ENCODE data around the gene TBC1D5.

Gene TBC1D5

GRCh38 chr3:17235310-17235709, 507.1 kb downstream of the TBC1D5 start:
- DNase-seq (ENCODE audit: low read depth in 2 of 3, low spot score in 1 of 3), result no peak

- no peak for DNase-seq (ENCODE audit: low read depth in 2 of 3, low spot score in 1 of 3)
Observed at GRCh38 chr3:17234382-17234781, 508.0 kb downstream of the TBC1D5 start.

DNA sequence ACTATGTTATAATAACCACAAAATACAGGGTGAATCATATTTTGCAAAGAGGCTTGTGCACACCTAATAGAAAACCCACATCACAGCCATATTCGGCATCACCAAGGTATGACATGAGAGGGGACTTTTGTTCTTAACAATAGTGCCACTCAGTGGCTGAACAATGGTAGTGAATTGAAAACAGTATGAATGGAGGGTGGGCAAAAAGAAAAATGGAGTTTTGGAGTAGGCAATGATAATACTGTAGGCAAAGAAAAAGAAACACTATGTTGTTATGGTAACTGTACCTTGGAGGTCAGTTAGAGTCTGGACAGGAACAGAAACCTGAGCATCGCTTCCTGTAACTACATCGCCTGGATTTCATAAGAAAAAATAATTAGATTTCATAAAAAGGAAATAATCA, 509.0 kb downstream of the TBC1D5 start:
- peak in 2 of 3 donors; percentile 5 to 38 for DNase-seq (ENCODE audit: low read depth in 2 of 3, low spot score in 1 of 3)

DNA sequence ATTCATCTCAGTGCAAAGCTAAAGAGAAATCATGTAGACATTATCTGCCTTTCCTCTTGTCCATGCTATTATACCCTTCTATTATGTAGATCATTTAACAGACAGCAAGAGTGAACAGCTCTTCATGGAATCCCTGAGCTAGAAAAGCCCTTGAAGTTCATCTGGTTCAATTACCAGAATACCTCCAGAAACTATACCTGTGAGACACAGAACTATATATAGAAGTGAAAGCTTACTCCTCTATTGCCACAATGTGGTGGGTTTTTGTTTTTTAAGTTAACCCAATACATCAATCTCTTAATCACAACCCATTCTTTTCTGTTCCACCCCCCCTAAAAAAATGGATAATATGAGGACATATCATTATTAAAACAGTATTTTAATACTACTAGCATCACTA, 510.0 kb downstream of the TBC1D5 start:
- DNase-seq (ENCODE audit: low read depth in 2 of 3, low spot score in 1 of 3), result no peak

- no peak for DNase-seq (ENCODE audit: low read depth in 2 of 3, low spot score in 1 of 3)
Observed at GRCh38 chr3:17231537-17232261, 510.7 kb downstream of the TBC1D5 start.

DNA sequence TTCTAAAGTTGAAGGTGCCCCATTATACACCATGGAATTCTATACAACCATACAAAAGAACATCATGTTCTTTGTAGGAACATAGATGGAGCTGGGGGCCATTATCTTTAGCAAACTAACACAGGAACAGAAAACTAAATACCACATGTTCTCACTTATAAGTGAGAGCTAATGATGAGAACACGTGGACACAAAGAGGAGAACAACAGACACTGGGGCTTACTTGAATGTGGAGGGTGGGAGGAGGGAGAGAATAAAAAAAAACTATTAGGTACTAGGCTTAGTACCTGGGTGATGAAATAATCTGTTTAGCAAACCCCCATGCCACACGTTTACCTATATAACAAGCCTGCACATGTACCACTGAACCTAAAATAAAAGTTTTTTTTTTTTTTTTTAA, 515.0 kb downstream of the TBC1D5 start:
- no peak for DNase-seq (ENCODE audit: low read depth in 2 of 3, low spot score in 1 of 3)

DNA sequence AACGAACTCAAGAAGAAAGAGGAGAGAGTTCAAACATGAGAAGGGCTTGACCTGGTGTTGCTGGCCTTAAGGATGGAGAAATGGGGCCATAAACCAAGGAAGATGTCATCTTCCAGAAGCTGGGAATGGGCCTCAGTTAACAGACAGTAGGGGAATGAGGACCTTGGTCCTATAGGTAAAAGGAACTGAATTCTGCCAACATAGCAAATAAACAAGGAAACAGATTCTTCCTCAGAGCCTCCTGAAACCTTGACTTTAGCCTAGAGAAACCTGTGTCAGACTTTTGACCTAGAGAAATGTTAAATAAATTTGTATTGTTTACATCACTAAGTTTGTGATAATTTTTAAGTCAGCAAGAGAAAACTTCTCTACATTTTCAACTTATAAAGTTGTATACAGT, 520.9 kb downstream of the TBC1D5 start:
- no peak for DNase-seq (ENCODE audit: low read depth in 2 of 3, low spot score in 1 of 3)

DNA sequence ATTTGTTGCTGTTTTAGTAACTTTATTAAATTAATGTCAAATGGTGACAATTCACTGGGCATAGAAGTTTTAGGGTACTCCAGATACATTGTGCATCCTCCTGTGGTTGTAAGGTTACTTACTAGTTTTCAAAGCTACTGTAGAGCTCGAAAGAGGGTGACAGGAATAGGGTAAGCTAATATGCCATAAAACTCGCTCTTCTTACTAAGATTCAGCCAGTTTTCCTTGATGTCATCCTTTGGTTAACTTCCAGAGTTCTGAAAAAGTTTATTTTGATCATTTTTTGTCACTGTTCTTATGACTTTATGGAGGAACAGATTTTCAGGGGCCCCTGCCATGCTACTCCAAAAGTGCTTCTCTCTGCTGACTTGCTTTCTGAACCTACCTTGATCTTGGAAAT, 522.8 kb downstream of the TBC1D5 start:
- no peak for DNase-seq (ENCODE audit: low read depth in 2 of 3, low spot score in 1 of 3)

DNA sequence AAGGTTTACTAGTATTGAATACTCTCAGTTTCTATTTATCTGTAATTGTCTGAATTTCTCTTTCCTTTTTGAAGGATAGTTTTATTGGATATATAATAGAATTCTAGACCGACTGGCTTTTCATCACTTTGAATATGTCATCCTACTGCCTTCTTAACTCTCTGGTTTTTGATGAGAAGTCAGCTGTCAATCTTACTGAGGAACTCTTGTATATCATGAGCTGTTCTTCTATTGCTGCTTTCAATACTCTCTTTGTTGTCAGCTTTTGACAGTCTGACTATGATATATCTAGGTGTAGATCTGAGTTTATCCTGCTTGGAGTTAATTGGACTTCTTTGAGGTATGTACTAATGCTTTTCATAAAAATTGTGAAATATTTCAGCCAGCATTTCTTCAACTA, 523.8 kb downstream of the TBC1D5 start:
- DNase-seq (ENCODE audit: low read depth in 2 of 3, low spot score in 1 of 3), result no peak

- DNase-seq (ENCODE audit: low read depth in 2 of 3, low spot score in 1 of 3), result no peak
Observed at GRCh38 chr3:17217588-17217987, 524.8 kb downstream of the TBC1D5 start.

DNA sequence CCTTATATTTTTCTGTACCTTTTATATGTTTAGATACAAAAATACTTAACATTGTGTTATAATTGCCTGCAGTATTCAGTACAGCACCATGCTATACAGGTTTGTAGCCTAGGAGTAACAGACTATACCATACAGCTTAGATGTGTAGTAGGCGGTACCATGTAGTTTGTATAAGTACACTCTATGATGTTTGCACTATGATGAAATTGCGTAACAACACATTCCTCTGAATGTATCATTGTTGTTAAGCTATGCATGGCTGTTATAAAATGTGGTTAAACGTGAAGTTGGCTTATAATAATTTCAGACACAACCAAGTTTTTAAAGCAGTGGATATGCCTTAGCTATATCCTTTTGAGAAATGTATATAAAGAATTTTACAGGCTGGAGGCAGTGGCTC, 529.3 kb downstream of the TBC1D5 start:
- no peak for DNase-seq (ENCODE audit: low read depth in 2 of 3, low spot score in 1 of 3)

DNA sequence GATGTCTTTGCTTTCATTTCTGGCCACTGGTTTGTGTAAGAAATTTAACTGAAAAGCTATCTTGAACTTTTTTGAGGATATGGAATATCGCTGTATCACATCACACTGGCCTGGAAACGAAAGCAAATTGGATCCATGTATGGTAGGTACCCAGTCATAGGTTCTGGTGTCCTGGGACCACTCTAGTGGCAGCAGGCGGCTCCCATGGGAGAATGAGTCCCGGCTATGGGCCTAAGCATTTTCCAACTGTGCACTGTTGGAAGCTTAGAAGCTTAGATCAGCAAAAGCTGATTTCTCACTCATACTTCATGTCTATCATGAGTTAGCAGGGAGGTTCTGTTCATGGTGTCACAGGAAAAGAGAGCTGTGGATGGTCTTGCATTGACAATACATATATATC, 534.5 kb downstream of the TBC1D5 start:
- DNase-seq (ENCODE audit: low read depth in 2 of 3, low spot score in 1 of 3), result no peak

DNA sequence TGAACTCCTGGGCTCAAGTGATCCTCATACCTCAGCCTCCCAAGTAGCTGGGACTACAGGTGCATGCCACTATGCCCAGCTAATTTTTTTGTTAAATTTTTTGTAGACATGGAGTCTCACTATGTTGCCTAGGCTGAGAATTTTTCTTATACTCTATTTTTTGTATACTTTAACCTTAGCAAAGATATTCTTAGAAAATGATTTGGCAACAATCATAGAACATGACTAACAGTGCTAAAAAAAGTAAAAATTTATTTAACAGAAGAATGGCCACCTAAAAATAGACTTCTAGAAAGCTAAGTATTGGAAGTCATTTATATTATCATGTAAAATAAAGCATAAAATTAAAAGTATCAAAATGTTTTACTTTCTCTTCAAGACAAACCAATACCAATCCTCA, 535.4 kb downstream of the TBC1D5 start:
- DNase-seq (ENCODE audit: low read depth in 2 of 3, low spot score in 1 of 3), result no peak

- DNase-seq (ENCODE audit: low read depth in 2 of 3, low spot score in 1 of 3), result no peak
Observed at GRCh38 chr3:17204049-17204650, 538.3 kb downstream of the TBC1D5 start.

GRCh38 chr3:17201538-17201937, 540.9 kb downstream of the TBC1D5 start:
- DNase-seq (ENCODE audit: low read depth in 2 of 3, low spot score in 1 of 3), result no peak

GRCh38 chr3:17195856-17196604, 546.4 kb downstream of the TBC1D5 start:
- no peak for DNase-seq (ENCODE audit: low read depth in 2 of 3, low spot score in 1 of 3)

DNA sequence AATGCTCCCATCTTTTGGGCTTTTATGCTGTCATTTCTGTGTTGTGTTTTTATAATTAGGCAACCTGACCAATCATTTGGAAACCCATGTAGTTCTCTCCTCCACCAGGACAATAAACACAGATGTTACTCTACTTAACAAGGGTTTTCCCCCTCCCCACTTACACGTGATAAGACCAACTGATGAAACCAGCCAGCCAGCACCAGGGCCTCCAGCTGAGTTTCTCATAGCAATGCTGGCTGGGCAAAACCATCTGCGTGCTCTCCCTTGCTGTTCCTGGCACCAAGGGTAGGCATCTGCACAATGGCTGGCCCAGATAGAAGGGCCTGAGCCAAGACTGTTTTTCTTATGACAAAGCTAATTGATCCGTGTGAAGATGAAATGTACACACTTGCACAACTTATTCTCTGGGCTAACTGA, 547.2 kb downstream of the TBC1D5 start:
- DNase-seq (ENCODE audit: low read depth in 2 of 3, low spot score in 1 of 3), result peak in 1 of 3 donors; percentile 5

DNA sequence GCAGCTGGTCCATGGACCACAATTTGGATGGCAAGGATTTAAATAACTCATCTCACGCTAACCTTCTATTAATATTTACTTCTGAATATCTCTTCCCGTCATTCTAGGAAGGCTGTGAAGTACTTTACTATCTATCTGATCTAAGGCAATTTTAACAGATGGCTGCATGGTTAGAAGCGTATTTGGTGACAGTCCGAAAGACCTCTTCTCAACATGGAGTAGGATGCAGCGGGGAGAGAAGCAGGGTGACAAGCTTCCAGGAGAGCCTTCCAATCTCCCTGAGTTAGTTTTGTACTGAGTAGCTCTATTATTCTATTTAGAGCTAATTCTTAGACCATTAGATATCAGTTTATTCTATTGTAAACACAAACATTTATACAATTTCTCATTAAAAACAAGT, 548.3 kb downstream of the TBC1D5 start:
- DNase-seq (ENCODE audit: low read depth in 2 of 3, low spot score in 1 of 3), result no peak

DNA sequence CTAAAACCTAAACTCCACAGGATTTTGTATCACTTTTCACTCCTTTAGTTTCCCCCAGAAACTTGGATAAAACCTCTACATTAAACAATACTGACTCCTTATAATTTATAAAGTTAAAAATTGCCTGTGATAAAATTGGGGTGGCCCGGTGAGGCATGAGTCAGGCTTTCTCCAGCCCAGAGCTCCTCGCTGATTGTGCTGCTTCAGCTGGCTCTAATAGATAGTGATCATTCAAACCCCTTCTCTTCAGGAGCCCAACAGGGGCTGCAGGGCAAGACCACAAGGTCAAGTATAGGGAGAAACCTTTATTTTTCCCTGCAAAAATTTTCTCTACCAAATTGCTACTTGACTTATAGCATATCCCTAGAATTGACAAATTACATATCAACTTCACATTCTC, 549.4 kb downstream of the TBC1D5 start:
- DNase-seq (ENCODE audit: low read depth in 2 of 3, low spot score in 1 of 3), result no peak

- DNase-seq (ENCODE audit: low read depth in 2 of 3, low spot score in 1 of 3), result no peak
Observed at GRCh38 chr3:17190353-17191078, 551.9 kb downstream of the TBC1D5 start.

GRCh38 chr3:17188378-17188777, 554.1 kb downstream of the TBC1D5 start:
- no peak for DNase-seq (ENCODE audit: low read depth in 2 of 3, low spot score in 1 of 3)
